HEK293 (cell line): ENCODE data around the gene ALB.

Source experiments
- CTCF ChIA-PET: fragments of 350-600 bp; formaldehyde crosslinking; extraction: SDS; loops from one replicate; lab custom pipeline; 2021; ENCODE audit warnings: antibody characterized with exemption; lab: Yijun Ruan, JAX
- POLR2A ChIA-PET: fragments of 300-600 bp; formaldehyde crosslinking; extraction: SDS; loops from one replicate; lab custom pipeline; 2020; ENCODE audit warnings: antibody characterized with exemption, inconsistent platforms; lab: Yijun Ruan, JAX
- H3K27ac ChIP-seq: fragments of 200-500 bp; sonication (Bioruptor generic); 2 replicates; pipeline ENCODE4 v1.5.1; 2014; ENCODE audit warnings: low read depth, low read length, control low read depth, inconsistent platforms; ENCODE audit errors: extremely low read depth
- H3K36me3 ChIP-seq, 2 experiments: fragments of 200-500 bp in 1 of 2; sonication (Bioruptor generic) in 1 of 2; 1 replicate in 1 of 2; 2 replicates in 1 of 2; pipeline ENCODE4 v1.5.1; 2014 to 2017; ENCODE audit warnings: inconsistent platforms in 2 of 2, low read length in 2 of 2; ENCODE audit not compliant: control insufficient read depth in 2 of 2, insufficient read depth in 1 of 2
- H3K4me1 ChIP-seq: fragments of 200-500 bp; sonication (Bioruptor generic); 2 replicates; pipeline ENCODE4 v1.5.1; 2014; ENCODE audit warnings: mild to moderate bottlenecking, low read length, inconsistent platforms; ENCODE audit not compliant: control insufficient read depth, insufficient read depth
- H3K4me3 ChIP-seq: 2 replicates; pipeline ENCODE4 v1.5.1; 2011; ENCODE audit warnings: low read depth, mild to moderate bottlenecking, control low read depth, low read length, moderate library complexity
- H3K9me3 ChIP-seq: fragments of 200-500 bp; sonication (Bioruptor generic); 2 replicates; pipeline ENCODE4 v1.5.1; 2014; ENCODE audit warnings: low read depth, low read length, inconsistent platforms; ENCODE audit not compliant: control insufficient read depth, insufficient read depth
- GLIS1 ChIP-seq: fragments of 450-650 bp; formaldehyde crosslinking; IDR thresholded peaks from 2 replicates; pipeline ENCODE4 v1.5.1; 2016; ENCODE audit warnings: missing biosample characterization, missing genetic modification characterization
- GLIS2 ChIP-seq: fragments of 450-650 bp; formaldehyde crosslinking; IDR thresholded peaks from 2 replicates; pipeline ENCODE4 v1.5.1; 2016; ENCODE audit warnings: missing biosample characterization, missing genetic modification characterization
- OVOL3 ChIP-seq: fragments of 450-650 bp; formaldehyde crosslinking; IDR thresholded peaks from 2 replicates; pipeline ENCODE4 v1.5.1; 2016; ENCODE audit warnings: missing biosample characterization, missing genetic modification characterization
- TSHZ1 ChIP-seq: fragments of 450-650 bp; formaldehyde crosslinking; IDR thresholded peaks from 2 replicates; pipeline ENCODE4 v1.5.1; 2016; ENCODE audit warnings: missing biosample characterization, missing genetic modification characterization, borderline replicate concordance
- ZBTB17 ChIP-seq: fragments of 450-650 bp; formaldehyde crosslinking; IDR thresholded peaks from 2 replicates; pipeline ENCODE4 v1.5.1; 2016; ENCODE audit warnings: missing biosample characterization, missing genetic modification characterization
- ZBTB48 ChIP-seq: fragments of 450-650 bp; formaldehyde crosslinking; IDR thresholded peaks from 2 replicates; pipeline ENCODE4 v1.5.1; 2016; ENCODE audit warnings: missing biosample characterization, missing genetic modification characterization
- ZFP3 ChIP-seq: fragments of 450-650 bp; formaldehyde crosslinking; IDR thresholded peaks from 2 replicates; pipeline ENCODE4 v1.5.1; 2016; ENCODE audit warnings: low read depth, missing biosample characterization, missing genetic modification characterization
- ZNF114 ChIP-seq: fragments of 450-650 bp; formaldehyde crosslinking; IDR thresholded peaks from 2 replicates; pipeline ENCODE4 v1.5.0; 2017; ENCODE audit warnings: missing biosample characterization, missing genetic modification characterization
- ZNF174 ChIP-seq: fragments of 450-650 bp; formaldehyde crosslinking; IDR thresholded peaks from 2 replicates; pipeline ENCODE4 v1.5.0; 2017; ENCODE audit warnings: missing biosample characterization, mild to moderate bottlenecking, missing genetic modification characterization
- ZNF2 ChIP-seq: fragments of 450-650 bp; formaldehyde crosslinking; IDR thresholded peaks from 2 replicates; pipeline ENCODE4 v1.5.1; 2016; ENCODE audit warnings: missing biosample characterization, missing genetic modification characterization
- ZNF239 ChIP-seq: fragments of 450-650 bp; formaldehyde crosslinking; IDR thresholded peaks from 2 replicates; pipeline ENCODE4 v1.5.1; 2016; ENCODE audit warnings: missing biosample characterization, missing genetic modification characterization
- ZNF280C ChIP-seq: fragments of 450-650 bp; formaldehyde crosslinking; IDR thresholded peaks from 2 replicates; pipeline ENCODE4 v1.5.1; 2016; ENCODE audit warnings: missing biosample characterization, missing genetic modification characterization
- ZNF280D ChIP-seq: fragments of 450-650 bp; formaldehyde crosslinking; IDR thresholded peaks from 2 replicates; pipeline ENCODE4 v1.5.1; 2016; ENCODE audit warnings: missing biosample characterization, missing genetic modification characterization
- ZNF362 ChIP-seq: fragments of 450-650 bp; formaldehyde crosslinking; IDR thresholded peaks from 2 replicates; pipeline ENCODE4 v1.5.1; 2016; ENCODE audit warnings: missing biosample characterization, missing genetic modification characterization
- ZNF449 ChIP-seq: fragments of 450-650 bp; formaldehyde crosslinking; IDR thresholded peaks from 2 replicates; pipeline ENCODE4 v1.5.1; 2017; ENCODE audit warnings: missing biosample characterization, mild to moderate bottlenecking, missing genetic modification characterization, moderate library complexity
- ZNF623 ChIP-seq: fragments of 450-650 bp; formaldehyde crosslinking; IDR thresholded peaks from 2 replicates; pipeline ENCODE4 v1.5.1; 2016; ENCODE audit warnings: missing biosample characterization, missing genetic modification characterization
- ZNF645 ChIP-seq: fragments of 450-650 bp; formaldehyde crosslinking; IDR thresholded peaks from 2 replicates; pipeline ENCODE4; 2016; ENCODE audit warnings: missing biosample characterization, missing genetic modification characterization
- ZSCAN18 ChIP-seq: fragments of 450-650 bp; formaldehyde crosslinking; IDR thresholded peaks from 2 replicates; pipeline ENCODE4 v1.5.1; 2016; ENCODE audit warnings: missing biosample characterization, missing genetic modification characterization

The ALB gene

GRCh38 chr4:73422458-73422752 is 18.3 kb downstream of the ALB start (continued):
- TF ChIP-seq ZNF449 (tag by site-specific recombination) (no peak), OVOL3 (tag by site-specific recombination) (no peak), ZNF623 (tag by site-specific recombination) (no peak), ZNF174 (tag by site-specific recombination) (no peak), GLIS2 (no peak), ZSCAN18 (tag by site-specific recombination) (no peak), ZNF114 (tag by site-specific recombination) (no peak)

- TF ChIP-seq ZSCAN18 (tag by site-specific recombination) = no peak
- TF ChIP-seq ZNF2 (tag by site-specific recombination) = no peak
- no peak for TF ChIP-seq GLIS1 (tag by site-specific recombination)
- TF ChIP-seq ZNF280C = no peak
- TF ChIP-seq ZNF280D = no peak
- H3K4me1 ChIP-seq = no peaks in the 10 kb centered on the region
- ChIA-PET POLR2A (no interaction called here), CTCF (no interaction called here)
- H3K9me3 ChIP-seq = no peaks in the 10 kb centered on the region
- no peak overlapping the region for H3K4me3 ChIP-seq
- no peak overlapping the region for H3K27ac ChIP-seq
- H3K36me3 ChIP-seq = no peaks in the 10 kb centered on the region
These were observed 19.1 kb downstream of the ALB start for GRCh38 chr4:73423184-73423583.

GRCh38 chr4:73426666-73427065 is 22.6 kb downstream of the ALB start:
- POLR2A ChIA-PET = interaction anchor here (1.2 kb wide), 1 partner anchor 30 kb away, joined by 3 read pairs; no protein-coding TSS in a partner anchor
- Histone ChIP-seq H3K36me3 (no peaks in the 10 kb centered on the region), H3K9me3 (no peaks in the 10 kb centered on the region), H3K4me1 (no peaks in the 10 kb centered on the region), H3K27ac (no peak overlapping the region), H3K4me3 (no peak overlapping the region)
- CTCF ChIA-PET = no interaction called here
- TF ChIP-seq ZNF362 (tag by site-specific recombination) (no peak), ZBTB17 (tag by site-specific recombination) (no peak), ZFP3 (no peak), ZBTB48 (tag by site-specific recombination) (no peak), ZNF645 (tag by site-specific recombination) (no peak), ZNF239 (tag by site-specific recombination) (no peak), TSHZ1 (tag by site-specific recombination) (no peak)
